Lower leg skin (tissue), 3 donors: ENCODE data around the gene CST7.

Experiments
- POLR2A ChIP-seq, 2 donors: fragments of 450-650 bp; IDR thresholded peaks; one replicate each; pipeline ENCODE4 v1.6.1; 2016 to 2017; ENCODE audit warnings: antibody characterized with exemption in 2 of 2, mild to moderate bottlenecking in 1 of 2, moderate library complexity in 1 of 2
- TF ChIP-seq, protein P1 (sequence below), 3 donors: fragments of 450-650 bp; IDR thresholded peaks; one replicate each; pipeline ENCODE4 v1.5.1; 2016; ENCODE audit warnings: antibody characterized with exemption in 3 of 3, mild to moderate bottlenecking in 3 of 3, moderate library complexity in 2 of 3

DNA sequence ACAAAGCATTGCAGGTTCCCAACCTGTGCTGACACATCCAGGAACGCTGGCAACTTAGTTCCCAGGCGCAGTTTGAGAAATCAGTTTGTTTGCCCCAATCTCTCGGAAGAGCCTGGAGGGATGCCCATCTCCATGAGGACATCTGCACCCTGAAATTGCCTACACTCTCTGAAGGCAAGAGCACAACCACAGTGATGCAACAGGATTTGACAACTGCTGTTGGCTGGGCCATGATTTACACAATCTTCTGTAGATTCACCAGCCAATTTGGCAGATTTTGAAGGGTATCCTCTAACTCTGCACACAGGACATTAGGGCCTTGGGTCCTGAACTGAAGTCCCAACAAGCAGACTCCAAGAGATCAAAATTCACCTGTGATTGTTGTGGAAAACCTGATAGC is 40.1 kb downstream of the CST7 start:
- TF ChIP-seq, protein P1, sequence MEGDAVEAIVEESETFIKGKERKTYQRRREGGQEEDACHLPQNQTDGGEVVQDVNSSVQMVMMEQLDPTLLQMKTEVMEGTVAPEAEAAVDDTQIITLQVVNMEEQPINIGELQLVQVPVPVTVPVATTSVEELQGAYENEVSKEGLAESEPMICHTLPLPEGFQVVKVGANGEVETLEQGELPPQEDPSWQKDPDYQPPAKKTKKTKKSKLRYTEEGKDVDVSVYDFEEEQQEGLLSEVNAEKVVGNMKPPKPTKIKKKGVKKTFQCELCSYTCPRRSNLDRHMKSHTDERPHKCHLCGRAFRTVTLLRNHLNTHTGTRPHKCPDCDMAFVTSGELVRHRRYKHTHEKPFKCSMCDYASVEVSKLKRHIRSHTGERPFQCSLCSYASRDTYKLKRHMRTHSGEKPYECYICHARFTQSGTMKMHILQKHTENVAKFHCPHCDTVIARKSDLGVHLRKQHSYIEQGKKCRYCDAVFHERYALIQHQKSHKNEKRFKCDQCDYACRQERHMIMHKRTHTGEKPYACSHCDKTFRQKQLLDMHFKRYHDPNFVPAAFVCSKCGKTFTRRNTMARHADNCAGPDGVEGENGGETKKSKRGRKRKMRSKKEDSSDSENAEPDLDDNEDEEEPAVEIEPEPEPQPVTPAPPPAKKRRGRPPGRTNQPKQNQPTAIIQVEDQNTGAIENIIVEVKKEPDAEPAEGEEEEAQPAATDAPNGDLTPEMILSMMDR (IDR thresholded peaks at IDR 0.05) = no peak
- no peak for TF ChIP-seq POLR2A (IDR thresholded peaks at IDR 0.05)
